NCI-H1694 (cell line): ENCODE results near the gene MAPK12.
A peak's percentile ranks its signal among the peaks of the same experiment; 100 is the strongest.

Experiments
- DNase-seq: peaks from one replicate; lab custom pipeline; 2025; lab: John Stamatoyannopoulos, UW

The MAPK12 gene

DNA sequence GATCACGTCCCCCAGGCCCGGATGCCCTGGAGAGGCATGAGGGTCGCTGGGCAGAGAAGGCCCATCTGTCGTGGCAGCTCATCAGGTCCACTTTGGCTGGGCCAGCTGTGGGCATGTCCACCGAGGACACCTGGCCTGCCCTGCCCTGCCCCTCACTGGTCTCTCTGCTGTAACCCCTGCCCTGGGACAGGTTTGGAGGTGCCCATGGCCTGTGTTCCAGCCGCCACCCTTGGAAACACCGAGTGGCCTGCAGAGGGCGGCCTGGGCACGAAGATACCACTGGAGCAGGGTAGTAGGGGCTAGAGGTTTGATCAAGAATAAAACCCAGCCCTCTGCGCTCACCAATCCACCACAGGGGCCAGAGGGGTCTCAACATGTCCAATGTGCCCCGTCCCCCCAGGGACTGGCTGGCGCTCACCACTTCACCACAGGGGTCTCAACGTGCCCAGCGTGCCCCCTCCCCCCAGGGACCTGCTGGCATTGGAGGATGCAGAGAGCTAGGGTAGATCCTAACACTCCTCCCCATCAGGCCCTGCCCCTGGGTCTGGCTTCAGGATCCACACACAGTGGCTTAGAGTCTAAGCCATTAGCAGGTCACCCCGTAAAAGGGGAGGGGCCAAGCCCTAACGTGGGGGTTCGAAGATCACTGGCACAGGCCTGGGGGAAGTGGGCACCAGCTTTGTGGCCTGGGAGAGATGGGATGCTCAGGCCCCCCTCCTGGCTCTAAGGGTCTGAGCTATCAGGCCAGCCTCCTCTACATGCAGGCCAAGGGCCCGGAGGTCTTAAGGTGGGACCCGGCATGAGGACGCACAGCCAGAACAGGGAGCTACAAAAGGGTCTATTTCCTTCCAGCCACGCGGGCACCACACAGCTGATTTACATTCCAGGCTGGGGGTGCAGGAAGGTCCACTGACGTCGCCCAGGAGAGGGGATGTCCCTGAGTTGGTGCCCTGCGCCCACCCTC lies 9.1 kb downstream of the MAPK12 start:
- DNase-seq = peak; percentile 76

DNA sequence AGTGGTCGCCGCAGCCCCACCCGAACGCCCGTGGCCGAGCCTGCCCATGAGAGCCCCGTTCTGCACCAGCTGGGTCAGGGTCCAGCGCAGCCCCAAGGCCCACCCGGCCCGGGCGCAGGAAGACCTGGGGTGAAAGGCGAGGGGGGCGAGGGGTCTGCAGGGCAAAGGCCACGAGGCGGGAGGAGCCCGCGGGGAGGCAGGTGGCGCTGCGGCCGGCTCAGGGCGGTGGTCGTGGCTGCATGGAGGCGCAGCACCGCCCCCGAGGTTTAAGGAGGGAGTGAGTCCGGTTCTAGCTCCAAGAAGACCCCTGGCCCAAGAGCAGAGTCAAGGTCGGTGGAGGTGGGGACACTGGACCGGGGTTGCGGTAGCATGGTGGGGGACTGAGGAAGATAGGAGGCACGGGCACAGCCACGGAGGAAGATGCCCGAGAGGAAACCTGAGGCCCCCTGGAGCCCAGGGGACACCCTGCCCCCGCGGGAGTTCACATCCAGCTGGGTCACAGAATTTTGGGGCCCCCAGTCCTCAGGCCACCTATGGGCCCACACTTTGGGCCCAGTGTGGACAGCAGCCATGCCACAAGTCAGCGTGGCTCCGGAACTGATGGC lies 9.9 kb downstream of the MAPK12 start:
- peak; percentile 23 for DNase-seq

- peak; percentile 71 for DNase-seq
These were observed 10.7 kb downstream of the MAPK12 start, which contains the start of gene HDAC10 for GRCh38 chr22:50250555-50251476. TSS of gene HDAC10 (minus strand) at chr22:50251265. CDS start at chr22:50251032, 233 bp downstream.

DNA sequence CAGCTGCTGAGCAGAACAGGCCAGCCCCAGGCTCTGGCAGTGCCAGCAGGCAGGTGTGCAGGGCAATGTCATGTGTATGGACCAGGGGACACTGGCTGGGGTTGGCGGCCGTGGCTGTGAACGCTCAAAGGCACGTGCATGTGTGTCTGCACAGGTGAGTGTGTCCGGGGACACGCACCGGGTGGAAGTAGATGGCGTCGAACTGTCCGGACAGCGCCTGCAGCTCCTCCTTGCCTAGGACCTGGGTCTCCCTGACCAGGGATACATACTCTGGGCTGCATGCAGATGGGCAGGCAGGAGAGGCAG lies 11.3 kb downstream of the MAPK12 start:
- no peak for DNase-seq

- no peak for DNase-seq
These were observed 11.9 kb downstream of the MAPK12 start for GRCh38 chr22:50249341-50250248.

DNA sequence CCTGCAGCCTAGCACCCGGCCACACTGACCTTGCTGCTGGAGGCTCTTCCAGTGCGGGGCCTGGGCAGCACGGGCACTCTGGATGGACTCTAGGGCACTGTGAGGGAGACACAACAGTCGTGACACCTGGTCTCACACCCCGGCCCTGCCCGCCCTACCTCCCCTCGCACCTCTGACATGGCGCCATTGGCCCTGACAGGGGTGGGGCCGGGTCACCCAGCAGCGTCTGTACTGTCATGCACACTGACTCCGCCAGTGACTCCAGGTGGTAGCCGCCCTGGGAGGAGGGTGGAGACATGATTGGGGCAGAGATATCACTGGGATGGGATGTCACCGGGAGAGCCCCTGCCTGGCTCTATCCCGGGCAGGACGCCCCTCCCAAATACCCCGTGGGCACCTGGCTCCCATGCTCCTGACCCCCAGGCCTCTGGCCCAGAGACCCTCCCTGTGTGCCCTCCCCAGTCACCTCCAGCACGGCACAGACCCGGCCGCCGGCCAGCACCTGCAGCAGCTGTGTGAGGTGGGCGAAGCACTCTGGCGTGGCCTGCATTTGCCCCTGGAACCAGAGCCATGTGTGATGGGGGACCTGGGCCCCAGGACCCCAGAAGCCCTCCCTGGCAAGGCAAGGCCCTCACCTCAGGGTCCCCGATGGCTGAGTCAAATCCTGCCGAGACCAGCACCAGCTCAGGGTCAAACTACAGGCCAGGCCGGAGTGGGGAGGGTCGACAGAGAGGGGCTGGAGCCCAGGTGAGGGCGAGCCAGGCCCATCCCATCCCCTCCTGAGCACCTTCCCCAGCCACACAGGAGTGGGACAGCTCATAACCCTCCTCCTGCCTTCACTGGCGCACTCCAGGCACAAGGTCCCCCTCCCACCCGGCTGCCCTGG lies 13.0 kb downstream of the MAPK12 start:
- no peak for DNase-seq

DNA sequence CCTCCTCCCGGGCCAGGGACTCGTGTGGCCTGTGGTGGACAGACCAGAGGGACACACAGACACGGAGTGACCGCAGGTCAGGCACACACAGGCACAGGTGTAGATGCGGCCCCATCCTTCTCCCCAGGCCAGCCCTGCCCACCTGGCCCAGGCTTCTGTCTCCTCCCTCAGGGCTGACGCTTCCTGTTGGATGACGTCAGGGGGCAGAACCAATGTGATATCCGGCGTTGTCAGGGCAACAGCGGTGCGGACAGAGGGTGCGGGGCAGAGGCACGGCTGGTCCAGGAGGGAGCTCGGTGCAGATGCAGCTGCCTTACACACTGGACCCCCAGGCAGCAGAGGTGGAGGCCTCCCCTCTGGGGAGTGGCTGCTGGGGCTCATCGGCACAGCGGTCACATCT lies 13.7 kb downstream of the MAPK12 start:
- no peak for DNase-seq

GRCh38 chr22:50246242-50247175 lies 15.0 kb downstream of the MAPK12 start:
- no peak for DNase-seq

DNA sequence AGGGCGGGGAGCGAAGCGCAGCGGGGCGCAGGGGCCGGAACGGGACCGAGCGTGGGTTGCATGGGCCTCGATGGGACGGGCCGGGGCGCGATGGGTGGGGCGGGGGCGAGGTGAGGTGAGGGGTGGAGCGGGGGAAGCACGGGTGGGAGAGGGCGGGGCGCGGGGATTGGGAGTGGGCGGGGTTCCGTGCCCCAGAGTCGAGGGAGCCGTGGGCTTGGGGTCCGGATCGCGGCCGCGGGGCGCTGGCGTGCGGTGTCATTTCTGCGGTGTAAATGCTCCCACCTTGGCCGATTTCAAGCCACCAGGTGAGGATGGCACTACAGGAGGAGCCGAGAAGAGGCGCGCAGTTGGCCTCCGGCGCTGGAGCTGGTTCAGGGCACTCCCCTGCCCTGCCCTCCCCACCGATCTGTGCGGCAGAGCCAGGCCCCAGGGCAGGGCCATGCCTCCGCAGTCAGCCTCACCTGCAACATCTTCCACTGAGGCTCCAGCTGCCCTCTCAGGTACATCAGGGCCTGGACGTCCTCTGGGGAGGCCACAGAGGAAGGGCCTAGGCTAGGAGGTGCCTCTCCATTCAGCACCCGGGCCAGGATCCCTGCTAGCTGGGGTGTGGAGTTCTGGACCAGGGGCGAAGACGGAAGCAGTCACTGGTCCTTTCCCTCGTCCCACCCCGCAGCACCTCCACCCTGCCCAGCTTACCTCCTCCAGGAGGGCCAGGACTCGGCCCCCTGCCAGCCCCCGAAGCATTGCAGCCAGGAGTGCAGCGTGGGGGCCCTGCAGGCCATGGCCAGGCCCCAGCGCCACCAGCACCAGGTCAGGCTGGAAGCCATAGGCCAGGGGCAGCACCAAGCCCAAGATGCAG lies 16.0 kb downstream of the MAPK12 start:
- no peak for DNase-seq

DNA sequence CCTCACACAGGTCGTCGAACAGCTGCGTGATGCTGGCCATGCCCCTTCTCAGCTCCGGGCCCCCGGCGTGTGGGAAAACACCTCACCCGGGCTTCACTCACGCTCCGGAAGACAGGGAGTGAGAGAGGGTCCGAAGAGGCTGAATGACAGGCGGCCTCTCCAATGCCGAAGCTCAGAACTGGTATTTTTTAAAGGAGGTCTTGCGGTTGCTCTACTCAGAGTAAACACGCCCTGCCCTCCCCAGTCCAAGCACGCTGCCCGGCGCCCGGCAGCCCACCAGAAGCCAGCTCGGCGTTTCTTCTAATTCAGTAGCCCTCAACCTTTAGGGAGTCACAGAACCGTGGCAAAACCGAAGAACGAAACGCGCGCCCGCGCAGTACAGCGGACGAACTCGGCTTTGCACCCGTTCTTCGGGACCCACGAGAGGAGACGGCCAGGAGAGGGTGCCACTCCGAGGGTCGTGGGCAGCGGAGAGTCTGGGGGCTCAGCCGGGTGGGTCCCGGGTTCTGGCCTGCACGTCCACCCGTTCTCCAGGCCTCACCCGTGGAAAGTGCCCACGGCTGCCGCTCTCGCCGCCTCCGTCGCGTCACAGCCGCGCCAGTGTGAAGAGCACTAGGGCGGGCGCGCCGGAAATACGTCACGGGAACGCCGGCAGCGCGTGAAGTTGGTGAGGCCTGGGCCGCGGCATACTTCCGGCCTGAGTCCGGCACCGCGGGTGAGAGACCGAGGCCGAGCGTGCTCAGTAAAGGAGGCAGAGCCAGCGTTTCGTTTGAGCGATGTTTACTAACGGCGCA lies 16.9 kb downstream of the MAPK12 start, which contains the start of gene TUBGCP6:
TSS of gene TUBGCP6 (minus strand) at position 604 of the 794 bp plus-strand sequence. CDS start at position 40, 564 bp downstream.
- peak; percentile 82 for DNase-seq

DNA sequence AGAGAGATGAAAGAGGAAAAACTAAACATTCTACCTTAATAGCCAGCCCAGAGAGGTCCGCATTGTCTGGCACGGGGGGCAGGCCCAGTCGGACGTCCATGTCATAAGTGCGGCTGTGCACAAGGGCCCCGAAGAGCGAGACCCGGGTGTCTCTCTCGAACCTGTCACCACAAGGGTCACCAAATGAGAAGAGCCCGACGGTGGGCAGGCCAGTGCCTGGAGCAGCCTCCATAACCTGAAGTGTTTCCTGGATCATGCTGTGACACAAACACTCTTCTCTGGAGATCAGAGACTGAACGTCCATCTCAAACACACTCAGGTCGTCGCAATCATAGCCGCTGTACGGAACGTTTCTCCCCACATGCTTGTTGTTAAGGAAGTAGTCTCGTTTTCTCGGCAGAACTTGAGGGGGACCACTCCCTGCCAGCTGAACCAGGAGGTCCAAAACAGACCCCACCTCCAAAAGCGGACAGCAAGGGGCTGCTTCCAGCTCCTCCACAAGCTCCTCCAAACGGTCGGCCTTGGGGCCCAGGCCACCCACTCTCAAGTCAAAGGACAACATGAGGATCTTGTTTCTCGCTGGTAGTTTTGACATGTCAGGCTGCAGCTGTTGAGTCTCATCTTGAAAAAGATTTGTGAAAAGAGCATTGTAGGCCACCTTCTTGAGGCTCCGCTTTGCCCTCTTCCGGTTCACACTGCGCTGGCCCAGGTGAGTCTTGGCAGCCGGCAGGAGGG lies 17.6 kb downstream of the MAPK12 start:
- DNase-seq = no peak

DNA sequence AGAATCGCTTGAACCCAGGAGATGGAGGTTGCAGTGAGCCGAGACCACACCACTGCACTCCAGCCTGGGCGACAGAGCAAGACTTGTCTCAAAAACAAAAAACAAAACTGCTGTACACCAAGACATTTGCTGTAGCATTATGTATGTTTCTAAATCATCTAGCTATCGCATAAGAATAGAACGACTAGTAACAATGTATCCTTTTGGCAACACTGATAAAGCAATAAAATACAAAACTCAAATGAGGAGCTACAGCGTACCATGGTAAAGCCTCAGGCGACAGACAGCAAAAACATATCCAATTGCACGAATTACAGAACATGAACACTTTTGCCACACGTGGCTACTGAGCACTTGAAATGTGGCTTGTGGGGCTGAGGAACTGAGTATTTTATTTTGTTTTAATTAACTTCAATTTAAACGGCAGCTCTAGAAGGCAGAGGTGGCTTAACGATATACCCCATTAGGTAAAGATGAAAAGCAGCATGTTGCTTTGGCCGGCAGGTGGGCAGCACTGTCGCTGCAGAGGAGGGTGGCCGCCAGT lies 19.0 kb downstream of the MAPK12 start:
- DNase-seq = no peak

DNA sequence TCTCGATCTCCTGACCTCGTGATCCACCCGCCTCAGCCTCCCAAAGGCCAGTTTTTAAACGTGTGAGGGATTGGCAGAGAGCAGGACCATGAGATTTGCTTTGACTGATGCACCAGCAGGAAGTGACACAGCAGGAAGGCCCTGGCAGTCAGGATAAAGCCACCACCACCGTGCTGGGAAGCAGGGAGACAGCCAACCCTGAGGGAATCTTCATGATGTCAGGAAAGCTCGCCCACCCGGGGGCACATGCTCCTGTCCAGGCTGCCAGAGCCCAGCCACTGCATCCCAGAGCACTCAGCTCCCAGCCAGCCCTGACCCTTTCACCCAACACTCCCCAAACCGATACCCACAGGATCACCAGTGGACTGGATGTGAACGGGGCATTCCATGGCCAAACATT lies 22.7 kb downstream of the MAPK12 start:
- no peak for DNase-seq

GRCh38 chr22:50236731-50237409 lies 24.6 kb downstream of the MAPK12 start:
- peak; percentile 32 for DNase-seq

GRCh38 chr22:50233223-50233622 lies 28.3 kb downstream of the MAPK12 start:
- no peak for DNase-seq
